Measurements from ENCODE around the gene ERRFI1. TPM values are rescaled to one million over a fixed set of nuclear protein-coding genes. Genes with fewer than 3 reads are reported as not detected.

The ERRFI1 gene
- total RNA-seq, 1 experiment from 2014 or later = 44.6 TPM

- H3K27me3 Mint-ChIP-seq (ENCODE audit: low read depth) = no peaks in the 10 kb centered on the region
- H3K4me1 Mint-ChIP-seq = peaks cover 30% of the 10 kb centered on the region
- ChIA-PET CTCF (interaction anchor here (2.5 to 2.6 kb wide), 3 partner anchors 25 to 325 kb away, joined by 7 to 24 read pairs (median 9); no protein-coding TSS in a partner anchor), POLR2A (interaction anchor here (0.6 kb wide), 1 partner anchor 876 kb away, joined by 3 read pairs; no protein-coding TSS in a partner anchor)
- H3K4me3 Mint-ChIP-seq = no peak overlapping the region
- ATAC-seq (no peak), DNase-seq (ENCODE audit: low spot score) (no peak)
- peaks cover 9% of the 10 kb centered on the region for H3K9me3 Mint-ChIP-seq
- H3K27ac Mint-ChIP-seq = no peak overlapping the region
- no peak for TF ChIP-seq SP1 (CRISPR knock-in tag; conservative IDR thresholded peaks at IDR 0.05)
- no peak for TF ChIP-seq ZNF416 (CRISPR knock-in tag; IDR thresholded peaks at IDR 0.05)
- no peak for TF ChIP-seq JAZF1 (CRISPR knock-in tag; IDR thresholded peaks at IDR 0.05)
- no peak for TF ChIP-seq ZNF263 (CRISPR knock-in tag; IDR thresholded peaks at IDR 0.05; ENCODE audit: low read depth)
- no peak for TF ChIP-seq IRF2 (CRISPR knock-in tag; IDR thresholded peaks at IDR 0.05; ENCODE audit: borderline replicate concordance, low read depth)
- no peak for TF ChIP-seq GTF2I (CRISPR knock-in tag; conservative IDR thresholded peaks at IDR 0.05)
- no peak for TF ChIP-seq GRHL2 (CRISPR knock-in tag; IDR thresholded peaks at IDR 0.05; ENCODE audit: insufficient replicate concordance, severe bottlenecking)
- no peak for TF ChIP-seq GABPB1 (CRISPR knock-in tag; IDR thresholded peaks at IDR 0.05)
- no peak for TF ChIP-seq HMGA2 (CRISPR knock-in tag; IDR thresholded peaks at IDR 0.05)
- TF ChIP-seq ZNF317 (CRISPR knock-in tag; IDR thresholded peaks at IDR 0.05; ENCODE audit: borderline replicate concordance, low read depth) = no peak
- TF ChIP-seq KAT7 (CRISPR knock-in tag; IDR thresholded peaks at IDR 0.05; ENCODE audit: borderline replicate concordance) = no peak
- TF ChIP-seq NFATC4 (CRISPR knock-in tag; IDR thresholded peaks at IDR 0.05) = no peak
- no peak for TF ChIP-seq ELF4 (CRISPR knock-in tag; IDR thresholded peaks at IDR 0.05; ENCODE audit: low read depth)
- H3K36me3 Mint-ChIP-seq = peaks cover 25% of the 10 kb centered on the region
These were observed 36.2 kb downstream of the ERRFI1 start for GRCh38 chr1:7989762-7990428.

GRCh38 chr1:7988576-7988975, 37.5 kb downstream of the ERRFI1 start:
- CTCF ChIA-PET = interaction anchor here (0.8 to 2.6 kb wide), 3 partner anchors 27 to 326 kb away, joined by 3 to 9 read pairs (median 7); no protein-coding TSS in a partner anchor
- POLR2A ChIA-PET = no interaction called here
- H3K27me3 Mint-ChIP-seq (ENCODE audit: low read depth) = no peaks in the 10 kb centered on the region
- H3K4me1 Mint-ChIP-seq = peaks cover 25% of the 10 kb centered on the region
- H3K4me3 Mint-ChIP-seq = no peak overlapping the region
- ATAC-seq (no peak), DNase-seq (ENCODE audit: low spot score) (no peak)
- peak overlapping the region; percentile 34; the same call in 1 of the 2 replicates for H3K27ac Mint-ChIP-seq
- peaks cover 9% of the 10 kb centered on the region for H3K9me3 Mint-ChIP-seq
- H3K36me3 Mint-ChIP-seq = peaks cover 36% of the 10 kb centered on the region
- TF ChIP-seq NFE2L1 (CRISPR knock-in tag; IDR thresholded peaks at IDR 0.05) (no peak), USF1 (CRISPR knock-in tag; IDR thresholded peaks at IDR 0.05) (no peak), ZNF138 (CRISPR knock-in tag; conservative IDR thresholded peaks at IDR 0.05) (no peak), HMGA2 (CRISPR knock-in tag; IDR thresholded peaks at IDR 0.05) (no peak)

- ChIA-PET POLR2A (interaction anchor here (0.7 kb wide), 1 partner anchor 265 kb away, joined by 5 read pairs; no protein-coding TSS in a partner anchor), CTCF (interaction anchor here (2.5 to 2.6 kb wide), 2 partner anchors 28 to 327 kb away, joined by 7 to 9 read pairs; no protein-coding TSS in a partner anchor)
These were observed 38.6 kb downstream of the ERRFI1 start for GRCh38 chr1:7987528-7987927.

GRCh38 chr1:7985851-7986612, 40.1 kb downstream of the ERRFI1 start:
- ChIA-PET POLR2A (interaction anchor here (0.6 kb wide), 1 partner anchor 328 kb away, joined by 3 read pairs; no protein-coding TSS in a partner anchor), CTCF (interaction anchor here (0.6 to 1.3 kb wide), 3 partner anchors 11 to 328 kb away, joined by 3 to 5 read pairs (median 4); no protein-coding TSS in a partner anchor)
- TF ChIP-seq FOXK1 (CRISPR knock-in tag; IDR thresholded peaks at IDR 0.05) (no peak), E2F4 (CRISPR knock-in tag; IDR thresholded peaks at IDR 0.05; ENCODE audit: borderline replicate concordance, low read depth) (no peak), USF2 (CRISPR knock-in tag; IDR thresholded peaks at IDR 0.05) (peak; percentile 73), NR1H2 (CRISPR knock-in tag; IDR thresholded peaks at IDR 0.05) (no peak), MYBL2 (CRISPR knock-in tag; IDR thresholded peaks at IDR 0.05) (no peak), CBFB (CRISPR knock-in tag; IDR thresholded peaks at IDR 0.05; ENCODE audit: low read depth) (no peak), JUN (CRISPR knock-in tag; IDR thresholded peaks at IDR 0.05) (no peak), ETV6 (CRISPR knock-in tag; IDR thresholded peaks at IDR 0.05) (no peak), USF1 (CRISPR knock-in tag; IDR thresholded peaks at IDR 0.05) (peak; percentile 47; the same call in 1 of the 2 replicates)

More at GRCh38 chr1:7987528-7987927, 38.6 kb downstream of the ERRFI1 start:
- Mint-ChIP-seq H3K4me3 (no peak overlapping the region), H3K9me3 (peaks cover 9% of the 10 kb centered on the region), H3K27me3 (ENCODE audit: low read depth) (no peaks in the 10 kb centered on the region), H3K27ac (0 out of 2 replicates have a peak overlapping the region, but pooled peaks have one; percentile 50), H3K36me3 (peaks cover 44% of the 10 kb centered on the region), H3K4me1 (peaks cover 22% of the 10 kb centered on the region)
- TF ChIP-seq FOXJ3 (CRISPR knock-in tag; IDR thresholded peaks at IDR 0.05; ENCODE audit: borderline replicate concordance) (no peak), ZNF121 (CRISPR knock-in tag; IDR thresholded peaks at IDR 0.05) (peak; percentile 79; the same call in 1 of the 2 replicates)
- DNase-seq (ENCODE audit: low spot score) (no peak), ATAC-seq (no peak)

More at GRCh38 chr1:7985851-7986612, 40.1 kb downstream of the ERRFI1 start:
- no peak overlapping the region for H3K4me3 Mint-ChIP-seq
- peaks cover 9% of the 10 kb centered on the region for H3K9me3 Mint-ChIP-seq
- H3K27ac Mint-ChIP-seq = peak overlapping the region; percentile 48
- DNase-seq (ENCODE audit: low spot score) (no peak), ATAC-seq (no peak)
- H3K36me3 Mint-ChIP-seq = peaks cover 53% of the 10 kb centered on the region
- peaks cover 14% of the 10 kb centered on the region for H3K4me1 Mint-ChIP-seq
- H3K27me3 Mint-ChIP-seq (ENCODE audit: low read depth) = no peaks in the 10 kb centered on the region

Data from WTC11 (cell line).